Testis (tissue), 3 donors: ENCODE results near the gene DPH3. TPM values are rescaled to one million over a fixed set of nuclear protein-coding genes. Genes with fewer than 3 reads are reported as not detected.

Source experiments
- DNase-seq: peaks from one replicate; pipeline ENCODE4 v3.0.0-alpha.2; 2019
- H3K27ac ChIP-seq, 2 donors: fragments of 200-600 bp; sonication (generic); one replicate each; pipeline ENCODE4 v1.5.1; 2019
- H3K27me3 ChIP-seq: fragments of 200-600 bp; sonication (generic); one replicate; pipeline ENCODE4 v1.5.1; 2019
- H3K36me3 ChIP-seq: fragments of 200-600 bp; sonication (generic); one replicate; pipeline ENCODE4 v1.5.1; 2017; ENCODE audit warnings: low read depth; ENCODE audit errors: missing control alignments
- H3K4me1 ChIP-seq: fragments of 200-600 bp; sonication (generic); one replicate; pipeline ENCODE4 v1.5.1; 2019
- H3K4me3 ChIP-seq, 2 donors: fragments of 200-600 bp; sonication (generic); one replicate each; pipeline ENCODE4 v1.5.1; 2017 to 2019
- H3K9me3 ChIP-seq: fragments of 200-600 bp; sonication (generic); one replicate; pipeline ENCODE4 v1.5.1; 2017
- CTCF ChIP-seq, 3 experiments: fragments of 450-650 bp in 2 of 3; fragments of 200-600 bp in 1 of 3; sonication (generic) in 1 of 3; IDR thresholded peaks; one replicate each; pipeline ENCODE4 v1.5.1; 2016 to 2019; ENCODE audit warnings: antibody characterized with exemption in 3 of 3, mild to moderate bottlenecking in 2 of 3, moderate library complexity in 1 of 3
- POLR2A ChIP-seq: fragments of 450-650 bp; IDR thresholded peaks from one replicate; pipeline ENCODE4 v1.6.1; 2017; ENCODE audit warnings: antibody characterized with exemption, mild to moderate bottlenecking, moderate library complexity
- WGBS, 2 donors: methylation state at CpG; one replicate each; pipeline ENCODE4 v1.1.5; 2018; 5-methylcytosine and 5-hydroxymethylcytosine counted together
- intact Hi-C: fragments of 100-400 bp; cut with DNase I; formaldehyde crosslinking; loops from one replicate; pipeline ENCODE4 v1.15.1; 2023; ENCODE audit warnings: low total_unique reads
- polyA plus RNA-seq: library from polyadenylated mRNA; stranded (reverse); fragments of 350-450 nt; fragmentation: Illumina TruSeq; extraction: RNeasy Lipid Tissue Mini Kit (QIAGEN cat#74804); gene quantifications from one replicate; pipeline ENCODE4 v1.2.3, GENCODE V29; 2014; ENCODE audit warnings: low read depth, low replicate concordance; ENCODE audit not compliant: insufficient read depth
- total RNA-seq, 2 donors: library from RNA; depleted of rRNA; stranded (reverse); fragments of >200 nt; gene quantifications; one replicate each; pipeline ENCODE4 v1.2.3, GENCODE V29; 2016

DPH3 gene
- total and polyA plus RNA-seq, 3 donors from 2014 or later: 14.6 to 23.6 (median 14.7) TPM

DNA sequence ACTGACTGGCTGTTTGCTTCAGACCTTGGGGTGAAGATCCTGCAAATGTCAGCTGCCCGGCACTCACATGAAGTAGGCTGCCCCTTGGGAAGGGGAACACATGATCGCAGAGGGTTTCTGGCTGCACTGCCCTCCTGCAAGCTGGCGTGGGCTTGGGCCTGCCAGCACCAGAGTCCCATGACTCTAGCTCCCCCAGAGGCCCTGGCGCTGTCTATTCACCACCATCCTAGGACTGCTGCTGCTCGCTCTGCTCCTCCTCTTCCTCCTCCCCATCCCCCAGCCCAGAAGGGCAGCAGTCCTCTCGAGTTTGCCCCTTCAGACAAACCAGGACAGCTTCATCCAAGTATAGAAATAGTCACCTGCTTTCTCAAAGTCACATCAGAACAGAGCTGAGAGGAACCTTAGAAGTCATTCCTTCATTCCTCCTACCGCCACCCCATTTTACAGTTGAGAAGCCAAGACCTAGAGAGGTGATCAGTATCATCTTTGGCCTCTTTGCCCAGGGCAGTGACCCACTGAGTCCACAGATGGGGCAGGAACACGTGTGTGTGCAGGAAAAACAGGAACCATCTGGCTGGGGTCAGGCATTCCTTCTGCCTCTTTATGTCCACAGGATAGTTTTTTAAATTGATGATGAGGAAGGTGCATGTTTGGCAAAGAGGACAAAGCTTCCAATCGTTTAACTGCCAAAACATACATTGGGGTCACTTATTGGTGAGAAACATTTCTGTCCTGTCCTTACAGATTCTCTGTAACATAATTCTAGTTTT is 13.2 kb downstream of the DPH3 start:
- TF ChIP-seq CTCF (IDR thresholded peaks at IDR 0.05): no peak
- no peak for TF ChIP-seq POLR2A
- intact Hi-C loops: no loop called here
- Histone ChIP-seq H3K9me3 (no peaks in the 10 kb centered on the region), H3K27ac (no peak overlapping the region), H3K36me3 (no peaks in the 10 kb centered on the region), H3K27me3 (no peaks in the 10 kb centered on the region), H3K4me3 (no peak overlapping the region), H3K4me1 (peaks cover 5% of the 10 kb centered on the region)
- 79% methylated on average over 9 of the region's 9 CpGs for WGBS, 2 donors
- DNase-seq: no peak

GRCh38 chr3:16249886-16250285 is 14.9 kb downstream of the DPH3 start:
- no peak for TF ChIP-seq POLR2A
- TF ChIP-seq CTCF (IDR thresholded peaks at IDR 0.05): no peak
- 70 to 85% methylated on average over 3 of the region's 3 CpGs for WGBS, 2 donors
- H3K4me3 ChIP-seq: no peak overlapping the region
- H3K4me1 ChIP-seq: peaks cover 5% of the 10 kb centered on the region
- no peaks in the 10 kb centered on the region for H3K27me3 ChIP-seq
- intact Hi-C loops: loop anchor here (5.0 to 10.0 kb wide), 2 partner anchors 203 to 435 kb away; no protein-coding TSS in a partner anchor
- no peak for DNase-seq
- H3K27ac ChIP-seq: no peak overlapping the region
- no peaks in the 10 kb centered on the region for H3K9me3 ChIP-seq
- no peaks in the 10 kb centered on the region for H3K36me3 ChIP-seq

GRCh38 chr3:16249336-16249735 is 15.4 kb downstream of the DPH3 start:
- Histone ChIP-seq H3K27me3 (no peaks in the 10 kb centered on the region), H3K9me3 (no peaks in the 10 kb centered on the region), H3K36me3 (no peaks in the 10 kb centered on the region), H3K4me3 (no peak overlapping the region), H3K27ac (no peak overlapping the region), H3K4me1 (peaks cover 5% of the 10 kb centered on the region)
- TF ChIP-seq POLR2A (no peak), CTCF (IDR thresholded peaks at IDR 0.05) (peak in 2 of 3 experiments; percentile 12 to 21)
- peak; percentile 50 for DNase-seq
- WGBS, 2 donors: 53 to 81% methylated on average over 3 of the region's 3 CpGs
- intact Hi-C loops: loop anchor here (5.0 to 10.0 kb wide), 2 partner anchors 202 to 435 kb away; no protein-coding TSS in a partner anchor

DNA sequence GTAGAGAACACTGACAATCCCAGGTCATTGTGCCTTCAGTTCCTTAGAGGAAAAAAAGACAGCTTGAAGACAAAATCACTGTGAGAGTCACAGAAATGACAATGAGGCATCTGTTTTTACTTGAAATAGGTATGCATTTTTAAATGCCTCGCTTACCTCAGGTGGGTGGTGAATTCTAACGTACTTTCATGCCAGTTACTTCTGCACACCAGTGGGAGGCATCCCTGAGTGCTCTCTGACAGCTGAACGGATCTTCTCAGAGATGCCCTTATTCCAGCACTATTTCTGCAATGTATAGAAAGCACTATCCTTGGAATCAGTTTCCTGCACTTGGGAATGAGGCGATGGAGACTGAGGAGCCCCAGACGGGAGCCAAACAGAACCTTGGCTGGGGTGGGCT is 16.2 kb downstream of the DPH3 start:
- H3K9me3 ChIP-seq: no peaks in the 10 kb centered on the region
- H3K27ac ChIP-seq: no peak overlapping the region
- no peak for DNase-seq
- no peak overlapping the region for H3K4me3 ChIP-seq
- WGBS, 2 donors: 85 to 88% methylated on average over 5 of the region's 5 CpGs
- no peaks in the 10 kb centered on the region for H3K36me3 ChIP-seq
- H3K27me3 ChIP-seq: no peaks in the 10 kb centered on the region
- intact Hi-C loops: loop anchor here (5.0 to 10.0 kb wide), 2 partner anchors 201 to 434 kb away; no protein-coding TSS in a partner anchor
- TF ChIP-seq CTCF (IDR thresholded peaks at IDR 0.05): no peak
- TF ChIP-seq POLR2A: no peak
- H3K4me1 ChIP-seq: peaks cover 5% of the 10 kb centered on the region
